Osteocyte (in vitro differentiated cells): Measurements from ENCODE around the gene TMEM86B. TPM values are rescaled to one million over a fixed set of nuclear protein-coding genes. Genes with fewer than 3 reads are reported as not detected.

Source experiments
- DNase-seq: peaks from one replicate; pipeline ENCODE4 v3.0.0; 2021; ENCODE audit warnings: mixed read lengths; ENCODE audit not compliant: unreplicated experiment; ENCODE audit errors: extremely low spot score
- H3K27ac Mint-ChIP-seq: one replicate; pipeline ENCODE4 v1.8.0; 2021; ENCODE audit warnings: mild to moderate bottlenecking, mixed read lengths; ENCODE audit not compliant: unreplicated experiment
- H3K27me3 Mint-ChIP-seq: one replicate; pipeline ENCODE4 v1.8.0; 2021; ENCODE audit warnings: mixed read lengths; ENCODE audit not compliant: unreplicated experiment
- H3K36me3 Mint-ChIP-seq: one replicate; pipeline ENCODE4 v1.8.0; 2021; ENCODE audit warnings: mixed read lengths; ENCODE audit not compliant: unreplicated experiment
- H3K4me1 Mint-ChIP-seq: one replicate; pipeline ENCODE4 v1.8.0; 2021; ENCODE audit warnings: mixed read lengths; ENCODE audit not compliant: unreplicated experiment
- H3K4me3 Mint-ChIP-seq: one replicate; pipeline ENCODE4 v1.8.0; 2021; ENCODE audit warnings: mild to moderate bottlenecking, moderate library complexity, mixed read lengths; ENCODE audit not compliant: unreplicated experiment
- H3K9me3 Mint-ChIP-seq: one replicate; pipeline ENCODE4 v1.8.0; 2021; ENCODE audit warnings: mixed read lengths; ENCODE audit not compliant: unreplicated experiment
- total RNA-seq: library from RNA; stranded (reverse); gene quantifications from 2 replicates; pipeline ENCODE4 v1.2.1, GENCODE V29; 2021
- TF ChIP-seq, protein P1 (sequence below): fragments of 200-600 bp; sonication (generic); IDR thresholded peaks from 2 replicates; pipeline ENCODE4 v1.5.0; 2021; ENCODE audit warnings: antibody characterized with exemption, mild to moderate bottlenecking, moderate library complexity

The TMEM86B gene
- total RNA-seq, 1 donor from 2014 or later: 3.2 TPM

DNA sequence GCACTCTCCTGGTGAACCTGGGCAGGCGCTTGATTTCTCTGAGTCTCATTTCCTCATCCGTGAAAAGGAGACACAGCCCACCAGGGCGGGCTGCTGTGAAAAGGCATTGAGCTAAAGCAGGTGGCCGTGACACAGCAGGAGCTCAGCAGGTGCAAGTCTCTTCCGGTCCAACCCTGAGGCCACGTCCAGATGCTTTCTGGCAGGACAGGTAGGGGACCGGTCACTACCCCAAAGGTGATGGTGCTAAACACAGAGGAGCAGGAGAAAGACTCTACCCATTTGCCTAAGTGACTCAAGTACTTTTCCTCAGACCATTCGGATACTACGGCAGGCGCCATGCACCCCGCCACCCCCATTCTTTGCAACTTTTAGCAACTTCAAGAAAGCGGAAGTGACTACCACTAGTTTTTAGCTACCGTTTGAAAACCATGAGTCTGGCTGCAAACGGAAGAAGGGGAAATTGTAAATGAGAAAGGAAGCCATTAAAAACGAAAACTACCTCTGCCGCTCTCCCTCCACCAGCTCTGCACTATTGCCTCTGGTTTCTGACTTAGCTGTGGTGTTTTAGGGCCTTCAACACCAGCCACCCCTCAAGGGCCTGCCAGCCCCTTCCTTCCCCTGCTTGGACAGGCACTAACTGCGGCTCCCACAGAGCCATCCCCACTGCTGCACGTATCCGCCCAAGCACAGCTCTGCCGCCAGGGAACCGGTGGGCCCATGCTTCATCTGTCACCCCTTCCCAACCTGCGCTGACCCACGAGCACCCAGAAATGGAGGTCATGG lies 25.5 kb upstream of the TMEM86B start:
- H3K9me3 Mint-ChIP-seq: no peaks in the 10 kb centered on the region
- H3K36me3 Mint-ChIP-seq: no peaks in the 10 kb centered on the region
- TF ChIP-seq, protein P1, sequence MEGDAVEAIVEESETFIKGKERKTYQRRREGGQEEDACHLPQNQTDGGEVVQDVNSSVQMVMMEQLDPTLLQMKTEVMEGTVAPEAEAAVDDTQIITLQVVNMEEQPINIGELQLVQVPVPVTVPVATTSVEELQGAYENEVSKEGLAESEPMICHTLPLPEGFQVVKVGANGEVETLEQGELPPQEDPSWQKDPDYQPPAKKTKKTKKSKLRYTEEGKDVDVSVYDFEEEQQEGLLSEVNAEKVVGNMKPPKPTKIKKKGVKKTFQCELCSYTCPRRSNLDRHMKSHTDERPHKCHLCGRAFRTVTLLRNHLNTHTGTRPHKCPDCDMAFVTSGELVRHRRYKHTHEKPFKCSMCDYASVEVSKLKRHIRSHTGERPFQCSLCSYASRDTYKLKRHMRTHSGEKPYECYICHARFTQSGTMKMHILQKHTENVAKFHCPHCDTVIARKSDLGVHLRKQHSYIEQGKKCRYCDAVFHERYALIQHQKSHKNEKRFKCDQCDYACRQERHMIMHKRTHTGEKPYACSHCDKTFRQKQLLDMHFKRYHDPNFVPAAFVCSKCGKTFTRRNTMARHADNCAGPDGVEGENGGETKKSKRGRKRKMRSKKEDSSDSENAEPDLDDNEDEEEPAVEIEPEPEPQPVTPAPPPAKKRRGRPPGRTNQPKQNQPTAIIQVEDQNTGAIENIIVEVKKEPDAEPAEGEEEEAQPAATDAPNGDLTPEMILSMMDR: no peak
- H3K27me3 Mint-ChIP-seq: no peaks in the 10 kb centered on the region
- H3K4me1 Mint-ChIP-seq: peaks cover 41% of the 10 kb centered on the region
- DNase-seq: no peak
- H3K27ac Mint-ChIP-seq: no peak overlapping the region
- H3K4me3 Mint-ChIP-seq: no peak overlapping the region

DNA sequence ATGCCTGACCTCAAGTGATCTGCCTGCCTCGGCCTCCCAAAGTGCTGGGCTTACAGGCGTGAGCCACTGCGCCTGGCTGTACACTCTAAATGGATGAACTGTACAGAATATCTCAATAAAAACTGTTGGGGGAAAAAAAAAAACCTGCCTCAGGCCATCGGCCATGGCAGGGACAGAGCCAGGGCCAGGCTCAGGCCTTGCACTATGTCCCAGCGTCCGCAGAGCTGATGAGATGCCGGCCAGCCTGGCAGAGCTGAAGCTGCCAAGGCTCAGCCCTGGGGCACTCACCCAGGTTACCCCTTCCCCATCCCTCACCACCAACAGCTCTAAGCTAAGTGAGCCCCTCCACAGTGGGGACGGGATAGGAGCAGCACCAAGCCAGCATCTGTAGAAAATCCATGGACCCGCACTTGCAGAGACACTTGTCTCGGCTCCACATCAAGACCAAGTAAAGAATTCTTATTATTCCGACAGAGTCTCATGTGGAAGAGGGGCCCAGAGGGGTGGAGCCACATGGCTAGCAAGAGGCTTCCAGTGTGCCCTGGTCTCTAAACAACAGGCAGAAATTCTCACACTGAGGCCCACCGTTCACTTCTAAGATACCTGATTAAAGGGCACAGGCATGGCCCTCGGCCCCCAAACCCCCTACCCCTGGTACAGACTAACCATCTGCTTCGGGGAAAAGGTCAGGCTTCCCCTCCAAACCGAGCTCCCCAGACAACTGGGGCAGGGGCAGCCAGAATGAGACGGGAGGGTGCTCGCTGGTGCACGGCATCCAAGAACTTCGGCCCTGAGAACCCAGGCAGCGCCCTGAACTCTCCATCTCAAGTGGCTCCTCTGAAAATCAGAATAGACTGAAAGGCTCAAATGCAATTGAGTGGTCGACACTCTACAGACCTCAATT lies 24.4 kb upstream of the TMEM86B start:
- H3K4me3 Mint-ChIP-seq: no peak overlapping the region

DNA sequence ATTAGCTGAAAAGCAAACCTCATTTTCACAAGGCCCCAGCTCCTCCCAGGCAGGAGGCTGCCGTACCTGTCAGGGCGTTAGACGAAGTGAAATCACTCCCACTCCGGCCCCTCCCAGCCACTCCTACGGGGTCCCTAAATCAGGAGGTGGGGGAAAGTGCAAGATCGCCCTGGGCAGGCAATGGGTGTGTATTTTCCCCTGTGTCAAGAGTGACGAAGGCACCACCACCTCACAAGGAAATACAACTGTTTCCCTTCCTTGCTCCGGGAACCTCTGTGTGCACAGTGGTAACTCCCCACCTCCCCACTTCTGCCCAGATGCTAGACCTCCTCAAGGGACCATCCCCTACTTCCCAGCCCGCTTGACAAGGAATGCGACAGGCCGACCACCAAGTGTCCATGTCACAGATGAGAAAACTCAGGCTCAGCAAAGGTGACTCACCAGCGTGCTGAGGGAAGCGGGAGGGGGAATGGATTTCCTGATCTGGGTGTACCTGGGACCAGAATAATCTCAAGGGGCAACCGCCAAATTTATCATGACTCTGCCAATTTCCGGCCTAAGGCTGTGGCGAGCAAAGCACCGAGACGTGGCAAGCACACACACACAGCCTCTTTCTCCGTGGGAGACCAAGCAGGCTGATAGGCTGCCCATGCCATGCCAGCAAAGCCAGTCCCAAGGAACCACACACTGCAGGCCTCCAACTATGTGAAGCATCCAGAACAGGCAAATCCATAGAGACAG lies 22.9 kb upstream of the TMEM86B start:
- Mint-ChIP-seq H3K27me3 (no peaks in the 10 kb centered on the region), H3K9me3 (no peaks in the 10 kb centered on the region), H3K4me3 (no peak overlapping the region), H3K4me1 (peaks cover 42% of the 10 kb centered on the region), H3K36me3 (no peaks in the 10 kb centered on the region), H3K27ac (no peak overlapping the region)
- no peak for DNase-seq
- TF ChIP-seq, protein P1: no peak

More for the DNA sequence above, 24.4 kb upstream of the TMEM86B start:
- Mint-ChIP-seq H3K27ac (no peak overlapping the region), H3K36me3 (no peaks in the 10 kb centered on the region), H3K9me3 (no peaks in the 10 kb centered on the region), H3K27me3 (no peaks in the 10 kb centered on the region), H3K4me1 (peaks cover 49% of the 10 kb centered on the region)
- TF ChIP-seq, protein P1: no peak
- no peak for DNase-seq

DNA sequence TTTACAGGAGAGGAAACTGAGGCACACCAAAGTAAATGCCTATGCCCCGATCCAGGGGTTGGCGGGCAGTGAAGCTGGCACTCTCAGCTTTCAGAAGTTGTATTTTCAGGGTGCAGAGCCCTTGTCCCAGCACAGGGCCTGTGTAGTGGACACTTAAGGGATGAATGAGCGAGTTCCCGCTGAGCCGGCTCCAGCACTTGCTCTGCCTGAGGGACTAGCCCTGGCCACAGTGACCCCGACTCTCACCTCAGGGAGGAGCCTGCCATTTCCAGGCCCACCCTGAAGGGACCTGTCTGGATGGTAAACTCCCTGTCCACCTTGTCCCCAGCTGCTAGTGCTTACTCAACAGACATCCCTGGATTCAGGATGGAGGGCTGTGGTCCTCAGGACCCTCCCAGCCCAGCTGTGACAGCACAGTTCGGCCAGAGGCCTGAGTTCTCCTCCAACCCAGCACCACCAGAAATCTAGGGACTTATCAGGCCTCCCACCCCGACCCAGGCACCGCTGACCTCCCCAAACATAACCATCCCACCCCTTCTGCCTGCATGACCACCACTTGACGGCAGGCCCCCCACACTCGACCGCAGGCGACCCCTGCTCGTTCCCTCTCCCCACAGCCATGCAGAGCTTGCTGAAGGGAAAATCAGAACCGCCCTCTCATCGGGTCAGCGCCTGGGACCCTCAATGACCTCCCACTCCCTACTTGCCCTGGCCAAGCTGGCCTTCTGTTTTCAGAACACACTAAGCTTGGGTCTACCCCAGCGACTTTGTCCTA lies 21.9 kb upstream of the TMEM86B start:
- Mint-ChIP-seq H3K4me3 (no peak overlapping the region), H3K4me1 (peaks cover 32% of the 10 kb centered on the region), H3K36me3 (no peaks in the 10 kb centered on the region), H3K9me3 (no peaks in the 10 kb centered on the region), H3K27ac (no peak overlapping the region), H3K27me3 (no peaks in the 10 kb centered on the region)
- no peak for DNase-seq
- TF ChIP-seq, protein P1: no peak
